ENCODE results near the gene ATP13A4. TPM values are rescaled to one million over a fixed set of nuclear protein-coding genes. Genes with fewer than 3 reads are reported as not detected.

The ATP13A4 gene
- total and polyA plus RNA-seq, 2 of the 8 experiments (the other 6 are each of a cell fraction or from before 2014, with no cell fraction given) = 0.12 TPM; not detected in 1

- Histone ChIP-seq H3K27ac (ENCODE audit: low read depth, low read length) (no peak overlapping the region), H3K4me2 (ENCODE audit: insufficient read depth in 1 of 2, low read depth in 2 of 2, low read length in 2 of 2) (no peak overlapping the region), H3K9me3 (ENCODE audit: insufficient read depth in 2 of 2, low read depth in 1 of 2, low read length in 1 of 2) (no peaks in the 10 kb centered on the region), H4K5ac (ENCODE audit: insufficient read length, low read depth, low read length) (no peak overlapping the region), H3K36me3 (ENCODE audit: control insufficient read depth in 2 of 4, insufficient read depth in 4 of 4, low read length in 3 of 4) (no peaks in the 10 kb centered on the region), H3K4me3 (ENCODE audit: extremely low read depth in 1 of 4, insufficient read depth in 2 of 4, low read depth in 3 of 4, low read length in 4 of 4) (no peak overlapping the region), H3K27me3 (replicated peaks in 1 of 4; ENCODE audit: control insufficient read depth in 3 of 4, extremely low read depth in 1 of 4, insufficient read depth in 3 of 4, low read length in 3 of 4) (no peaks in the 10 kb centered on the region), H3K23me2 (ENCODE audit: low read depth, low read length) (no peaks in the 10 kb centered on the region), H4K91ac (replicated peaks; ENCODE audit: insufficient read length, low read length) (no peak overlapping the region), H3K79me1 (ENCODE audit: low read depth, low read length) (no peaks in the 10 kb centered on the region), H2BK12ac (ENCODE audit: low read depth, low read length) (no peak overlapping the region), H3K18ac (ENCODE audit: extremely low read depth, low read length) (no peak overlapping the region), H3K4ac (replicated peaks; ENCODE audit: insufficient read length, low read depth, low read length) (no peak overlapping the region), H3K14ac (ENCODE audit: insufficient read length) (no peak overlapping the region), H3K9ac (replicated peaks in 1 of 4; ENCODE audit: extremely low read depth in 1 of 4, low read depth in 3 of 4, low read length in 3 of 4) (no peak overlapping the region), H2BK120ac (replicated peaks; ENCODE audit: low read depth, low read length) (no peak overlapping the region), H2AFZ (ENCODE audit: low read length) (no peak overlapping the region), H3K23ac (ENCODE audit: insufficient read length) (no peak overlapping the region), H2BK15ac (ENCODE audit: low read length) (no peak overlapping the region), H4K8ac (ENCODE audit: extremely low read depth, insufficient read depth, low read length) (no peak overlapping the region), H2BK20ac (ENCODE audit: low read length) (no peak overlapping the region), H3K56ac (replicated peaks; ENCODE audit: insufficient read length, low read depth, low read length) (no peak overlapping the region), H2BK5ac (ENCODE audit: low read depth, low read length) (no peak overlapping the region), H2AK5ac (ENCODE audit: low read depth, low read length) (no peak overlapping the region), H4K20me1 (replicated peaks in 1 of 2; ENCODE audit: control insufficient read depth in 1 of 2, insufficient read depth in 2 of 2, low read length in 2 of 2) (no peaks in the 10 kb centered on the region), H3K4me1 (replicated peaks in 1 of 4; ENCODE audit: control insufficient read depth in 3 of 4, insufficient read depth in 4 of 4, low read length in 3 of 4) (no peaks in the 10 kb centered on the region; a peak in 1 of 7 replicates), H3K79me2 (ENCODE audit: control insufficient read depth in 1 of 2, insufficient read depth in 2 of 2, low read length in 2 of 2) (no peaks in the 10 kb centered on the region)
- ChIA-PET POLR2A (ENCODE audit: partially characterized antibody) (no interaction called here), CTCF (ENCODE audit: partially characterized antibody) (interaction anchor here (0.5 to 3.9 kb wide), 3 partner anchors 12 to 279 kb away, joined by 3 to 16 read pairs (median 4); no protein-coding TSS in a partner anchor)
- 88% methylated on average over 8 of the region's 8 CpGs; no CpG with 5 or more reads in 1 of the 2 experiments for WGBS, 2 experiments (ENCODE audit: extremely low coverage in 1 of 2, insufficient coverage in 1 of 2, insufficient read length in 1 of 2, insufficient replicate concordance in 2 of 2, low coverage in 1 of 2, low lambda C conversion rate in 2 of 2, missing lambda C conversion rate in 1 of 2)
- FAIRE-seq (no peak), DNase-seq (ENCODE audit: low read depth in 1 of 2, low spot score in 2 of 2) (no peak)
Observed at GRCh38 chr3:193464889-193465288, 89.8 kb downstream of the ATP13A4 start.
